Fibroblast of the aortic adventitia (primary cell): ENCODE data around the gene GPC1. TPM values are rescaled to one million over a fixed set of nuclear protein-coding genes. Genes with fewer than 3 reads are reported as not detected.

Source experiments
- DNase-seq: peaks from one replicate; pipeline ENCODE4 v3.0.0-alpha.2; 2010; ENCODE audit warnings: low read depth
- H3K4me3 ChIP-seq: 2 replicates; pipeline ENCODE4 v1.5.1; 2011; ENCODE audit warnings: low read depth, mild to moderate bottlenecking, control low read depth, low read length, moderate library complexity
- CTCF ChIP-seq: IDR thresholded peaks from 2 replicates; pipeline ENCODE4 v1.5.1; 2011; ENCODE audit warnings: mild to moderate bottlenecking, low read length, control low read depth, inconsistent platforms; ENCODE audit not compliant: insufficient read depth
- total RNA-seq: library from RNA; depleted of rRNA; stranded (reverse); fragments of >200 nt; gene quantifications from 2 replicates; pipeline ENCODE4 v1.2.3, GENCODE V29; 2012; ENCODE audit warnings: low replicate concordance

The GPC1 gene
- total RNA-seq, 1 donor, result 44.7 TPM

GRCh38 chr2:240390091-240391073 lies 45.1 kb upstream of the GPC1 start:
- DNase-seq, result no peak

GRCh38 chr2:240391111-240392051 lies 44.1 kb upstream of the GPC1 start:
- TF ChIP-seq CTCF, result no peak
- no peak for DNase-seq

More at GRCh38 chr2:240390091-240391073, 45.1 kb upstream of the GPC1 start:
- no peak for TF ChIP-seq CTCF
- no peak overlapping the region for H3K4me3 ChIP-seq

GRCh38 chr2:240392084-240392947 lies 43.1 kb upstream of the GPC1 start:
- no peak for TF ChIP-seq CTCF
- H3K4me3 ChIP-seq, result no peak overlapping the region
- DNase-seq, result no peak

More at GRCh38 chr2:240391111-240392051, 44.1 kb upstream of the GPC1 start:
- H3K4me3 ChIP-seq, result no peak overlapping the region

- DNase-seq, result no peak
- no peak overlapping the region for H3K4me3 ChIP-seq
- TF ChIP-seq CTCF, result no peak
Measured at GRCh38 chr2:240392948-240393830, 42.3 kb upstream of the GPC1 start.

- no peak for DNase-seq
- H3K4me3 ChIP-seq, result no peak overlapping the region
- TF ChIP-seq CTCF, result no peak
Measured at GRCh38 chr2:240393831-240394410, 41.5 kb upstream of the GPC1 start.
